Activated T-cell treated with anti-CD3 and anti-CD28 coated beads for 48 hours (primary cell): Measurements from ENCODE around the gene JAM2.
A peak's percentile ranks its signal among the peaks of the same experiment; 100 is the strongest.
"Not testable (repeated sequence)": the region's sequence is repeated elsewhere in the genome, so short reads cannot be mapped to it uniquely, and the experiment has no call there.

ENCODE experiments used
- DNase-seq: peaks from one replicate; pipeline ENCODE4 v3.0.0-alpha.2; 2020; ENCODE audit warnings: low read depth

The JAM2 gene

GRCh38 chr21:25638660-25639550 is at the start of gene JAM2:
Gene JAM2, plus strand, starts transcription at chr21:25639258. Its CDS starts 564 bp downstream, at chr21:25639822.
- DNase-seq = peak; percentile 39

- DNase-seq = no peak
These were observed 49.2 kb upstream of the JAM2 start for GRCh38 chr21:25589887-25590286.

DNA sequence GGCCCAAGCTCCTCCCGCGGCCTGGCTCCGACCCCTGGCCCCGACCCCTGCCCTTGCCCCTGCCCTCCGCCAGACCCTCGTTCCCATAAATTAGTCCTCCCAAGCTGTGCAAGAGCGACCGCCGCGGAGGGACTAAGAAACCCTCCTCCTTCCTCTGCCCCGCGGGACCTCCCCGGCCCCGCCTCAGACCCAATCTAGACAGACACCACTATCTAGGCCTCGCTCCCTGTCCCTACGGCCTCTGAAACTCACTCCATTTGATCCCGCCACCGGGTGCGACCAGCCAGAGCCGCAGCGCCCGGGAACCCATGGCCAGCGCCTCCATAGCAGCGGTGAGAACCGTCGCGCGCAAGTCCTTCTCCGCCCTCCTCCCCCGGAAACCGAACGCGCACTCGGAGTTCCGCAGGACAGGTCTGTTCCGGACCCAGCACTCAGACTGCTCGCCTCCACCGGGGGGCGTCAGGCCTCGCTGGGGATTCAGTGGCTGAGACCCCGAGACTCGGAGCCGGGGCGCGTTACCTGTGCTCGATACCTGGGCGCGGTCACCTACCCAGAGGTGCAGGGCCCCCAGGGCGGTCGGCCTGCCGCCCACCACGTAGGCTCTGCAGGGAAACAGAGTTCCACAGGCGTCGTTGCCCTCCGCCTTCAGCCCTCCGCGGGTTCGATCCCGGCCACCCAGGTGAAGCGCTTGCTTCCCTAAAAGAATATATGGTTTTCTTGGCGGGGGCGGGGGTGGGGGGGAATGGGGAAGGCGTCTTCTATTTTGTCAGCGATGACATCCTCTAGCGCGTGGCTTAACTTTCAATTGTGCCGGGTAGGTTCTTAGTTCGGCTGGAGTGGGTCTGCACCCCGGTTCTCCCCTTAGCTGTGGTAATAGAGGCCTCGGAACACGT is 31.7 kb upstream of the JAM2 start, which contains the start of gene MRPL39:
Gene MRPL39, minus strand, starts transcription at position 331 of the 893 bp plus-strand sequence. Its CDS starts 6 bp downstream, at position 325.
- peak; percentile 86 for DNase-seq

DNA sequence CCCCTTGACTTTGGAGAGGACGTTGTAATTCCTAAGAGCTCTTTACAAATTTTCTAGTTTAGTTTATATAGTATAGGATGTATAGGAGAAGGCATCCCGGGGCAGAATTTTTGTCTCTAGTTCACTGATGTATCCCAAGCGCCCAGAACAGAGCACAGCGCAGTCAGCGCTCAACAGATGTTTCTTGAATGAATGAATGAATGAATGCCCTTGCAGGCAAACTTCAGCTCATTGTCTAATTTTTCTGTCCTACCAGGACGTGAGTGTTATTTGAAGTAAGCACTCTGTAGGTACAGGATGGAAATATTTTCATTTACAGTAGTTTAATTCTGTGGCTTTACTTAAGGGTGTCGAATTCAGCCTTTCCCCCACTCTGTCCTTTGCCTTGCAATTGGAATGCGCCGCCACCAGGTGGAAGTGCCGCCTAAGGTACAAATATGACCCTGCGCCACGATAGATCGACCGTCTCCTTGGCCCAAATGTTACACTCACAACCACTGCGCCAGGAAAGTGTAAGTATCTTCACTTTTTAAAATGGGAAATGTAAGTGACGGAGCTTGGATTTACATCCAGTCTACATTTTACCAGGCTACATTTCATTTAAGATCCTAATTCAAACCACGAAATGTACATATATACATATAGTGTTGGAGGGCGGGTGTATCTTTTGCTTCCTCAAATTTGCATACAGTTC is 30.9 kb upstream of the JAM2 start:
- DNase-seq = peak; percentile 70

DNA sequence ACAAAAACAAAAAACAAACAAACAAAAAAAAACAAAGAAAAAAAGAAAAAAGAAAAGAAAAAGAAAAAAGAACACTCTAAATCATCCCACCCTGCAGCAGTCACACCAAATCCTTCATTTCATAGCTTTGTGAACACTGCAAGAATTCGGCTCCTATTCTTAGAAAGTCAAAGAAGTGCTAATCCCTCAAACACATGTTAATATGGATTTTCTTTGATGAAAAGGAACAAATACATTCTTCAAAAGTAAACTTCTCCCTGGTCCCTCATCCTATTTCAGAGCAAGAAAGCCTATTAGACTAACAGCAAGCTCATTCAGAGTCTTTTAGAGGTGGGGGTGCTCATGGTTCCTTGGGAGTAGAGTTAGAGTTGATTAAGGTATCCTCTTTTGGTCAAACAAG is 24.6 kb upstream of the JAM2 start:
- no peak for DNase-seq

- no peak for DNase-seq
These were observed 23.2 kb upstream of the JAM2 start for GRCh38 chr21:25615880-25616279.

DNA sequence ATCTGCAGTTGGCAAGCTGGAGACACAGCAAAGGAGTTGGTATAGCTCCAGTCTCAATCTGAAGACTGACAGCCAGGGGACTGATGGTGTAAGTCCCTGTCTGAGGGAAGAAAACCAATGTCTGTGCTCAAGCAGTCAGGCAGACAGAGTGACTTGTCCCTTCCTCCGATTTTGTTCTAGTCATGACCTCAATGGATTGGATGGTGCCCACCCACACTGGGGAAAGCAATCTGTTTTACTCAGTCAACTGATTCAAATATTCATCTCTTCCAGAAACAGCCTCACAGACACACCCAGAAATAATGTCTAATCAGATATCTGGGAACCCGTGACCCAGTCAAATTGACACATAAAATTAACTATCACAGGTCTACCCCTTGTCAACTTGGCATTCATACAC is 19.9 kb upstream of the JAM2 start:
- DNase-seq = no peak

GRCh38 chr21:25624511-25624910 is 14.5 kb upstream of the JAM2 start:
- no peak for DNase-seq

DNA sequence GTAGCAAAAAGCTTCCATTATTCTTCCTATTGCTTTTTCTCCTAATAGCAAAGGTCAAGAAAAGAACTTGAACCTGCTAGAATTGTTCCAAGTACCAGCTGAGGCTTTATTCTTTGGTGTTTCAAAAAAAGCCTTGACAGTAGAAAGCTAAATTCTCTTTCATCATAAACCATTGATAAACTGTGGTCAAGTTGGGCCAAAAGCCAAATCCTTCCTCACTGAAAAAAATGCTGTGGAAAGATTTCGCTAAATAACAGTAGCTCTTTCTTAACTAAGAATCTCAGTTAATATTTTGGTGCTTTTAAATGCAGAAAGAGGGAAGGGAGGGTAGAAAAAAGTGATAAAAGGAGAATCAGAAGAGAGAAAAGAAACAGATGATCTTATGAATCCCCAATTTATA is 14.0 kb upstream of the JAM2 start:
- DNase-seq = no peak

DNA sequence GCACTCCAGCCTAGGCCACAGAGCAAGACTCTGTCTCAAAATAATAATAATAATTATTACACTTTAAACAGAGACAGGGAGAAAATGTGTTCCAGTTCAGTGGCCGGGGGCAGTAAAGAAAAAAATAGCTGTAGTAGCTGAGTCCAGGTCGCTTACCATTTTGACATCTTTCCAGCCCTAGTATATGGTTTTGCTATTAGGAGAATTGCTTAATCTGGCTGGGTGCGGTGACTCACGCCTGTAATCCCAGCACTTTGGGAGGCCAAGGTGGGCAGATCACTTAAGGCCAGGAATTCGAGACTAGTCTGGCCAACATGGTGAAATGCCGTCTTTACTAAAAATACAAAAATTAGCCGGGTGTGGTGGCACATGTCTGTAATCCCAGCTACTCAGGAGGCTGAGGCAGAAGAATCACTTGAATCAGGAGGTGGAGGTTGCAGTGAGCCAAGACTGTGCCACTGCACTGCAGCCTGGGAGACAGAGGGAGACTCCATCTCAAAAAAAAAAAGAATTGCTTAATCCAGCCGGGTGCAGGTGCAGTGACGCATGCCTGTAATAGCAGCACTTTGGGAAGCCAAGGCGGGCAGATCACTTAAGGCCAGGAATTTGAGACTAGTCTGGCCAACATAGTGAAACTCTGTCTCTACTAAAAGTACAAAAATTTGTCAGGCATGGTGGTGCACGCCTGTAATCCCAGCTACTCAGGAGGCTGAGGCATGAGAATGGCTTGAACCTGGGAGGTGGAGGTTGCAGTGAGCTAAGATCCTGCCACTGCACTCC is 13.1 kb upstream of the JAM2 start:
- not testable (repeated sequence) for DNase-seq

GRCh38 chr21:25626757-25627156 is 12.3 kb upstream of the JAM2 start:
- DNase-seq = no peak

GRCh38 chr21:25632296-25632695 is 6.8 kb upstream of the JAM2 start:
- no peak for DNase-seq

DNA sequence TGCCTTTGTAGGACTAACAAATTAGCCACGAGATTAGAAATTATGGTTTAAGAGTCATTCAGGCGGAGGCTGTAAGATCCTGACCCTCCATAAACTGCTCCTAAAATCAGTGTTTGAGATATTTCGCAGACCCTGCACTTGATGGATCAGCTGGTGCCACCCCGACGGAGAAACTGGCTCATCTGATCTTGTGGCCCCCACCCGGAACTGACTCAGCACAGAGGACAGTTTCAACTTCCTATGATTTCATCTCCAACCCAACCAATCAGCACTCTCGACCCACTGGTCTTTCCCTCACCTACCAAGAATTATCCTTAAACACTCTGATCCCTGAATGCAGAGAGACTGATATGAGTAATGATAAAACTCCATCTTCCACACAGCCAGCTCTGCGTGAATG is 3.7 kb upstream of the JAM2 start:
- no peak for DNase-seq

DNA sequence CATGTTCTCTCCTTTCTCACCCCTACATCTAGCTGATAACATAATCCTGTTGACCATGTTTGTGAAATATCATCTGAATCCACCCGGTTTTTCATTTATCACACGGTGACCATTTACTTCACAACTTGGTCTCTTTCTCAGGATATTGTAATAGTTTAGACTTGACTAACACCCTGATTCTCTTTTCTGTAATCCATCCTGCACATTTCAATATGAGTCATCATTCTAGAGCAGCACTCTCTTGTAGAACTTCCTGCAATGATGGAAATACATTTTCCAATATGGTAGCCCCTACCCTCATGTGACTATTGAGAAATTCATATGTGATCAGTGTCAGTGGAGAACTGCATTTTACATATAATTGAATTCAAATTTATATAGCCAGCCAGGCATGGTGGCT is 2.3 kb upstream of the JAM2 start:
- DNase-seq = no peak

- DNase-seq = no peak
These were observed 1.0 kb upstream of the JAM2 start for GRCh38 chr21:25637851-25638659.

DNA sequence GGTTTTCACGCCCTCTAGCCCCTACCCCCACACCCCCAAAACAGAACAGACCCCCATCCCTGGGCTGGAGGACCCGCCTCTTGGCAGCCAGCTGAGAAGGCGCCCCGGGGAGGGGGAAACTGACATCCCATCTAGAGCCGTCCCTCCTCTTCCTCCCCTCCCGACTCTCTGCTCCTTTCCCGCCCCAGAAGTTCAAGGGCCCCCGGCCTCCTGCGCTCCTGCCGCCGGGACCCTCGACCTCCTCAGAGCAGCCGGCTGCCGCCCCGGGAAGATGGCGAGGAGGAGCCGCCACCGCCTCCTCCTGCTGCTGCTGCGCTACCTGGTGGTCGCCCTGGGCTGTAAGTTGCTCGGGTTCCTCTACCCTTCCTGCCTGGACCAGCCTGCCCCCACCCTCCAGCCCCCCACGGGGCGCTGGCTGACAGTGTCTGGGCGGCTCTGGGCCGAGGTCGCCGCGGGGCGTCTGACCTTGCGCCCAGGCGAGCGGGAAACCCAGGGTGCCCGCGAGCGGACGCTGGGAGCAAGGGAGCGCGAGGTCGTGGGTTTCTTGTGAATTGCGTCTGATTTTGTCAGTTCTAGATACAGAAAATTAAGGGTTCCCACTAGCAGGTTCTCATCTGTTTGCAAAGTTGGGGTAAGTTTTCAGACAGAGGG is 618 bp downstream of the JAM2 start:
- DNase-seq = peak; percentile 33

DNA sequence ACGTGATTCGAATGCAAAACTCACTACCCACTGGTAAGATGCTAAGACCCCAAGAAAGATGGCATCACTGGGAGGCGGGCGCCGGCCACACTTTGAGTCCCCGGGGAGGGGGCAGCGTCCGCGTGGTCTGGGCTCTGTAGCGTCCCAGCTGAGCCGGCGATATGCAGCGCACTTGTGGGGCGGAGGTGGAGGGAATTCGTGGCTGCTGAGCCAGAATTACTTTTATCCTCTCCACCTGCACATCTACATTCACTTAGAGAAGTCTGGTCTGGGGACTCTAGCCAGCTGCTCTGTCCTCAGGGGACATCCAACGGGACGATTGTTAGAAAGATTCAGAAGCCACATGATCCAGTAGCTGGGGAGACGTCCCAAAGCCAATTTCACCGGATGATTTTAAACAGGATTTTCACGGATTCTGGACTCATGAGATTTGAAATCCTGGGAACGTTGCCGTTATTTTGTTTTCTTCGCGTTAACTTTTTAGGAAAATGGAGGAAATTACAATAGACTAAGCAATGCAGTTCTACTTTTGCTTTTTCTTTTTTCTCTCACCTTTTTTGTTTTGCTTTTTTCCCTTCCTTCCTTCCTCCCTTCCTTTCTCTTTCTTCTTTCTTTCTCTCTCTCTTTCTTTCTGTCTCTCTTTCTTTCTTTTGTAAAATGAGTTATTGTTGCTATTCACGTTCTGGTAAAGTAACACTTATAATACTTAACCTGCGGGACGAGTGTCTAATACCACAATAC is 1.3 kb downstream of the JAM2 start:
- peak; percentile 3 for DNase-seq

DNA sequence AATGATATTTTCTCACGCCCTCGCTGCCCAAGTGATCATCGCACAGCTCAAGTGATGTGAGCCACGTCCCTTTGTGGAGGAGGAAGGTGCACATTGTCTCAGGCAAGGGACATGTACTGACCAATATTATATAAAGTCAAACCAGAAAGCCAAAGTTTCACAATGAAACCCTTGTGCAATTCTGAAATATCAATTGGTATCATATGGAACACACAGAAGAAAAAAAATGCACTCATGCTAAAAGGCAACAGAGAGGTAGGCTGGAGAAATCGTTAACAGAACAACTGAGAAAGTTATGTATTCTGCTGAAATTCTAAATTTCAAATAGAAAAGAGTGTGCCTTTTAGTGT is 1.9 kb downstream of the JAM2 start:
- no peak for DNase-seq

DNA sequence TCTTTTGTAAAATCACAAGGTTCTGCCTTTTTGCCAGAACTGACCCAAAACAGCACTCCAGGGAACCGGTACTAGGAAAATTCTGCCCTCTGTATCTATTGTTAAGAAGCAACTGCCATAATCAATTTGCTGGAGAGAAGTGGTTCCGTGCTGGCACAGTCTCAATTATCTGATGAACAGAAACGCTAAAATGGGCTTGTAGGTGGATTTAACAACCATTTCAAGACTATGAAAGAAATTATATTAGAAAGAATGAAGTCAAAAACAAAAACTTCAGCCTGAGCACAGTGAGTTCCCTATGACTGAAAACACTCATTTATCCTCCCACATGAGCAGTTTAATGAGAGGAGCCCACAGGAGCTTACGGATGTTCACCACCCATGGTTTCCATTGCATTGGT is 4.4 kb downstream of the JAM2 start:
- DNase-seq = no peak
